OCI-LY3 (cell line): ENCODE measurements around the gene SDK1.

Experiments
- H2AFZ ChIP-seq: fragments of 200-600, 300-600 bp; shearing (Covaris generic); 2 replicates; pipeline ENCODE4 v1.6.0; 2014; ENCODE audit warnings: antibody characterized with exemption, low read depth, low read length
- H3K27ac ChIP-seq: fragments of 200-600, 300-600 bp; sonication (generic); 2 replicates; pipeline ENCODE4 v1.5.1; 2014; ENCODE audit warnings: mild to moderate bottlenecking, low read length, moderate library complexity, mixed read lengths
- H3K27me3 ChIP-seq: fragments of 200-600, 300-600 bp; sonication (generic); 2 replicates; pipeline ENCODE4 v1.6.1; 2014; ENCODE audit warnings: low read depth, low read length, mixed read lengths
- H3K36me3 ChIP-seq: fragments of 200-600, 300-600 bp; sonication (generic); replicated peaks from 2 replicates; pipeline ENCODE3; 2014; ENCODE audit warnings: low read depth, low read length, mixed read lengths
- H3K4me1 ChIP-seq: fragments of 300-600, 200-600 bp; sonication (generic); 2 replicates; pipeline ENCODE4 v1.6.1; 2014; ENCODE audit warnings: low read length, mixed read lengths
- H3K4me2 ChIP-seq: fragments of 200-600, 300-600 bp; sonication (generic); 2 replicates; pipeline ENCODE4 v1.6.1; 2014; ENCODE audit warnings: low read length, mixed read lengths
- H3K4me3 ChIP-seq: fragments of 300-600, 200-600 bp; sonication (generic); 2 replicates; pipeline ENCODE4 v1.5.1; 2014; ENCODE audit warnings: antibody characterized with exemption, mild to moderate bottlenecking, low read length, moderate library complexity
- H3K79me2 ChIP-seq: fragments of 300-600, 200-600 bp; shearing (Covaris generic); 2 replicates; pipeline ENCODE4 v1.6.1; 2014; ENCODE audit warnings: mild to moderate bottlenecking, low read length, mixed read lengths
- H3K9ac ChIP-seq: fragments of 300-600, 200-600 bp; shearing (Covaris generic); 2 replicates; pipeline ENCODE4 v1.6.0; 2014; ENCODE audit warnings: mild to moderate bottlenecking, low read length, moderate library complexity
- H3K9me3 ChIP-seq: fragments of 200-600, 300-600 bp; shearing (Covaris generic); 2 replicates; pipeline ENCODE4 v1.6.1; 2014; ENCODE audit warnings: low read length, mixed read lengths; ENCODE audit not compliant: insufficient read depth
- H4K20me1 ChIP-seq: fragments of 200-600, 300-600 bp; sonication (generic); 2 replicates; pipeline ENCODE4 v1.6.1; 2016; ENCODE audit warnings: low read length, mixed read lengths; ENCODE audit not compliant: insufficient read depth
- EZH2phosphoT487 ChIP-seq: fragments of 200-600 bp; shearing (Covaris generic); IDR thresholded peaks from 2 replicates; pipeline ENCODE4 v1.6.1; 2018; ENCODE audit warnings: antibody characterized with exemption, mixed run types, low read depth
- TF ChIP-seq, protein P1 (sequence below): fragments of 200-600, 300-600 bp; sonication (generic); IDR thresholded peaks from 2 replicates; pipeline ENCODE4 v1.5.1; 2014; ENCODE audit warnings: antibody characterized with exemption, low read length, low read depth

SDK1 gene

GRCh38 chr7:3847336-3847735 is 546.3 kb downstream of the SDK1 start:
- Histone ChIP-seq H3K4me2 (no peak overlapping the region), H3K79me2 (no peaks in the 10 kb centered on the region), H3K4me3 (no peak overlapping the region), H3K9me3 (no peaks in the 10 kb centered on the region), H3K36me3 (no peaks in the 10 kb centered on the region), H2AFZ (no peak overlapping the region), H4K20me1 (no peaks in the 10 kb centered on the region), H3K27me3 (no peaks in the 10 kb centered on the region), H3K27ac (no peak overlapping the region), H3K4me1 (no peaks in the 10 kb centered on the region), H3K9ac (no peak overlapping the region)
- TF ChIP-seq, protein P1, sequence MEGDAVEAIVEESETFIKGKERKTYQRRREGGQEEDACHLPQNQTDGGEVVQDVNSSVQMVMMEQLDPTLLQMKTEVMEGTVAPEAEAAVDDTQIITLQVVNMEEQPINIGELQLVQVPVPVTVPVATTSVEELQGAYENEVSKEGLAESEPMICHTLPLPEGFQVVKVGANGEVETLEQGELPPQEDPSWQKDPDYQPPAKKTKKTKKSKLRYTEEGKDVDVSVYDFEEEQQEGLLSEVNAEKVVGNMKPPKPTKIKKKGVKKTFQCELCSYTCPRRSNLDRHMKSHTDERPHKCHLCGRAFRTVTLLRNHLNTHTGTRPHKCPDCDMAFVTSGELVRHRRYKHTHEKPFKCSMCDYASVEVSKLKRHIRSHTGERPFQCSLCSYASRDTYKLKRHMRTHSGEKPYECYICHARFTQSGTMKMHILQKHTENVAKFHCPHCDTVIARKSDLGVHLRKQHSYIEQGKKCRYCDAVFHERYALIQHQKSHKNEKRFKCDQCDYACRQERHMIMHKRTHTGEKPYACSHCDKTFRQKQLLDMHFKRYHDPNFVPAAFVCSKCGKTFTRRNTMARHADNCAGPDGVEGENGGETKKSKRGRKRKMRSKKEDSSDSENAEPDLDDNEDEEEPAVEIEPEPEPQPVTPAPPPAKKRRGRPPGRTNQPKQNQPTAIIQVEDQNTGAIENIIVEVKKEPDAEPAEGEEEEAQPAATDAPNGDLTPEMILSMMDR: no peak
- TF ChIP-seq EZH2phosphoT487: no peak

DNA sequence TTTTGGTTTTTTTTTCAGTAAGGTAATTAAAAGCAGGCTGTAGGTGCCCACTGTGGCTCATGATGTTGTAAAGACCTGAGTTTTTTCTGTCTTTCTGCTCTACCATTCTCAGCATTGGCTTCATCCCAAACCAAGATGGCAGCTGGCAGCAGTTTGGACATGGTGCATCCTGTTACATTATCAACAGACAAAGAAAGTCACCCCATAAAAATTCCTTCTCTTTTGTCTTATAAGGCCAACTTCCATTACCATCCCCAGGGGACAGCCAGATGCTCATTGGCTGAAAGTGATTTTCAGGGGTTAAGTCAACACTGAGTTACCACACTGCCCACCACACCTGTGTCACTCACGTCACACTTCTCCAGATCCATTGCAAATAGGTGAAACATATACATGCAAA is 558.4 kb downstream of the SDK1 start:
- Histone ChIP-seq H3K27ac (no peak overlapping the region), H3K9ac (no peak overlapping the region), H3K4me1 (no peaks in the 10 kb centered on the region), H3K36me3 (no peaks in the 10 kb centered on the region), H3K9me3 (no peaks in the 10 kb centered on the region), H2AFZ (no peak overlapping the region), H3K27me3 (no peaks in the 10 kb centered on the region), H4K20me1 (no peaks in the 10 kb centered on the region), H3K79me2 (no peaks in the 10 kb centered on the region), H3K4me2 (no peak overlapping the region), H3K4me3 (no peak overlapping the region)
- TF ChIP-seq EZH2phosphoT487: no peak
- TF ChIP-seq, protein P1: no peak

DNA sequence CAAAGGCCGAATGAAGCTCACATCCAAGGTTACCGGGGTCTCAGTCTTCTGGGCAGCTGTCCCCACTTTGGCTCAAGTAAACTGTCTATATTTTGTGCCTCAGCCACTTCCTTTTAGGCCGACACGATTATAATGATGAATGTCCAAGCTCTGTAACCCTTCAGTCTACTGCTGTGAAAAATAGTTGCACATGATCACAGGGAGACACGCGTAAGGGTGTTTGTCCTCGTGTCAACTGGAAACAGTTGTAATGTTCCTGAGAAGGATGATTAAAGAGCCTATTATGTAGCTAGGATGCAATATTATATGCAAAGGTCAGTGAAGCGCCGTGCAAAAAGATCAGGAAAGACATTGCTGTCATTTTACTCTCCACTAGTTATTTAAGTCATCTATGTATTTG is 559.9 kb downstream of the SDK1 start:
- Histone ChIP-seq H3K9me3 (no peaks in the 10 kb centered on the region), H3K4me1 (no peaks in the 10 kb centered on the region), H3K4me2 (no peak overlapping the region), H3K9ac (no peak overlapping the region), H3K27ac (no peak overlapping the region), H4K20me1 (no peaks in the 10 kb centered on the region), H3K36me3 (no peaks in the 10 kb centered on the region), H3K79me2 (no peaks in the 10 kb centered on the region), H2AFZ (no peak overlapping the region), H3K27me3 (no peaks in the 10 kb centered on the region), H3K4me3 (no peak overlapping the region)
- no peak for TF ChIP-seq EZH2phosphoT487
- TF ChIP-seq, protein P1: no peak

GRCh38 chr7:3861386-3861785 is 560.3 kb downstream of the SDK1 start:
- H2AFZ ChIP-seq: no peak overlapping the region
- TF ChIP-seq, protein P1: no peak
- TF ChIP-seq EZH2phosphoT487: no peak
- no peaks in the 10 kb centered on the region for H3K4me1 ChIP-seq
- H3K36me3 ChIP-seq: no peaks in the 10 kb centered on the region
- H3K9ac ChIP-seq: no peak overlapping the region
- H3K4me3 ChIP-seq: no peak overlapping the region
- no peaks in the 10 kb centered on the region for H3K79me2 ChIP-seq
- no peaks in the 10 kb centered on the region for H4K20me1 ChIP-seq
- H3K4me2 ChIP-seq: no peak overlapping the region
- H3K27ac ChIP-seq: no peak overlapping the region
- H3K9me3 ChIP-seq: no peaks in the 10 kb centered on the region
- H3K27me3 ChIP-seq: no peaks in the 10 kb centered on the region
